Measurements from ENCODE around the gene BTG2. TPM values are rescaled to one million over a fixed set of nuclear protein-coding genes. Genes with fewer than 3 reads are reported as not detected.

The BTG2 gene
- total RNA-seq, 1 experiment from 2014 or later, result 19.4 TPM

GRCh38 chr1:203273869-203274602 lies 31.3 kb upstream of the BTG2 start:
- Mint-ChIP-seq H3K4me3 (peak overlapping the region; percentile 59), H3K9me3 (no peaks in the 10 kb centered on the region), H3K27me3 (ENCODE audit: low read depth) (peaks cover 47% of the 10 kb centered on the region), H3K4me1 (peaks cover 20% of the 10 kb centered on the region), H3K27ac (no peak overlapping the region), H3K36me3 (no peaks in the 10 kb centered on the region)
- ChIA-PET POLR2A (no interaction called here), CTCF (interaction anchor here (0.8 to 2.4 kb wide), 10 partner anchors 11 to 235 kb away, joined by 3 to 39 read pairs (median 4); no protein-coding TSS in a partner anchor)
- DNase-seq (ENCODE audit: low spot score), result no peak
- ATAC-seq, result peak; percentile 5
- TF ChIP-seq USF2 (CRISPR knock-in tag; IDR thresholded peaks at IDR 0.05), result no peak
- TF ChIP-seq ZNF317 (CRISPR knock-in tag; IDR thresholded peaks at IDR 0.05; ENCODE audit: borderline replicate concordance, low read depth), result no peak
- no peak for TF ChIP-seq FOXP1 (CRISPR knock-in tag; IDR thresholded peaks at IDR 0.05; ENCODE audit: borderline replicate concordance)
- no peak for TF ChIP-seq ZNF281 (CRISPR knock-in tag; IDR thresholded peaks at IDR 0.05)
- no peak for TF ChIP-seq E2F5 (CRISPR knock-in tag; IDR thresholded peaks at IDR 0.05)
- no peak for TF ChIP-seq ZBTB43 (CRISPR knock-in tag; IDR thresholded peaks at IDR 0.05)
- TF ChIP-seq PREB (CRISPR knock-in tag; IDR thresholded peaks at IDR 0.05; ENCODE audit: borderline replicate concordance), result no peak
- no peak for TF ChIP-seq MAX (CRISPR knock-in tag; IDR thresholded peaks at IDR 0.05)
- TF ChIP-seq AR (CRISPR knock-in tag; IDR thresholded peaks at IDR 0.05), result no peak
- no peak for TF ChIP-seq FOXJ3 (CRISPR knock-in tag; IDR thresholded peaks at IDR 0.05; ENCODE audit: borderline replicate concordance)
- no peak for TF ChIP-seq CTCF (IDR thresholded peaks at IDR 0.05)
- TF ChIP-seq ELF4 (CRISPR knock-in tag; IDR thresholded peaks at IDR 0.05; ENCODE audit: low read depth), result no peak
- TF ChIP-seq TEAD1 (CRISPR knock-in tag; IDR thresholded peaks at IDR 0.05), result no peak
- TF ChIP-seq KAT7 (CRISPR knock-in tag; IDR thresholded peaks at IDR 0.05; ENCODE audit: borderline replicate concordance), result no peak
- no peak for TF ChIP-seq ZSCAN18 (CRISPR knock-in tag; IDR thresholded peaks at IDR 0.05)
- no peak for TF ChIP-seq ARID4B (CRISPR knock-in tag; IDR thresholded peaks at IDR 0.05; ENCODE audit: borderline replicate concordance)
- no peak for TF ChIP-seq ETV6 (CRISPR knock-in tag; IDR thresholded peaks at IDR 0.05)

Measured in WTC11 (cell line).